H1 (cell line): ENCODE measurements around the gene TC2N. TPM values are rescaled to one million over a fixed set of nuclear protein-coding genes. Genes with fewer than 3 reads are reported as not detected.

ENCODE experiments used
- CTCF ChIA-PET: fragments of 300-600 bp; sonication (Branson Sonifier 250); formaldehyde crosslinking; loops from one replicate; lab custom pipeline; 2021; ENCODE audit not compliant: partially characterized antibody; lab: Charles Lee
- POLR2A ChIA-PET: fragments of 300-600 bp; sonication (Branson Sonifier 250); formaldehyde crosslinking; loops from one replicate; lab custom pipeline; 2021; ENCODE audit warnings: inconsistent platforms; ENCODE audit not compliant: partially characterized antibody; lab: Charles Lee
- DNase-seq, 2 experiments: peaks; one replicate each; pipeline versions ENCODE4 v3.0.0 to v3.0.0-alpha.2; 2010 to 2022; ENCODE audit warnings: low spot score in 2 of 2, low read depth in 1 of 2, mixed read lengths in 1 of 2
- FAIRE-seq: peaks from 2 replicates; lab custom pipeline; 2011; peaks lifted over from hg19 to GRCh38; lab: Jason Lieb, UNC
- H2AFZ ChIP-seq: 2 replicates; pipeline ENCODE4 v1.8.1; 2012; ENCODE audit warnings: low read length, inconsistent platforms
- H2AK5ac ChIP-seq: 2 replicates; pipeline ENCODE4 v1.6.1; 2013; ENCODE audit warnings: low read depth, low read length
- H2BK120ac ChIP-seq: replicated peaks from 2 replicates; pipeline ENCODE3; 2013; ENCODE audit warnings: low read depth, low read length, inconsistent platforms
- H2BK12ac ChIP-seq: 2 replicates; pipeline ENCODE4 v1.6.1; 2013; ENCODE audit warnings: low read depth, low read length
- H2BK15ac ChIP-seq: 2 replicates; pipeline ENCODE4 v1.6.1; 2013; ENCODE audit warnings: low read length
- H2BK20ac ChIP-seq: 2 replicates; pipeline ENCODE4 v1.6.1; 2013; ENCODE audit warnings: low read length
- H2BK5ac ChIP-seq: 2 replicates; pipeline ENCODE4 v1.6.1; 2013; ENCODE audit warnings: low read depth, low read length
- H3K14ac ChIP-seq: 2 replicates; pipeline ENCODE4 v1.6.1; 2013; ENCODE audit warnings: inconsistent platforms; ENCODE audit not compliant: insufficient read length
- H3K18ac ChIP-seq: 2 replicates; pipeline ENCODE4 v1.6.1; 2013; ENCODE audit warnings: low read length; ENCODE audit errors: extremely low read depth
- H3K23ac ChIP-seq: 2 replicates; pipeline ENCODE4 v1.6.1; 2013; ENCODE audit warnings: inconsistent platforms; ENCODE audit not compliant: insufficient read length
- H3K23me2 ChIP-seq: 2 replicates; pipeline ENCODE4 v1.6.1; 2013; ENCODE audit warnings: low read depth, low read length
- H3K27ac ChIP-seq: 2 replicates; pipeline ENCODE4 v1.6.1; 2011; ENCODE audit warnings: low read depth, low read length, inconsistent platforms
- H3K27me3 ChIP-seq, 4 experiments: replicated peaks in 1 of 4; 1 replicate in 1 of 4; 2 replicates in 3 of 4; pipeline versions ENCODE4 v1.6.1 to v1.8.1; 2011 to 2013; ENCODE audit warnings: low read length in 3 of 4, mild to moderate bottlenecking in 3 of 4, inconsistent platforms in 2 of 4, mixed read lengths in 2 of 4, moderate library complexity in 1 of 4; ENCODE audit not compliant: control insufficient read depth in 3 of 4, insufficient read depth in 3 of 4; ENCODE audit errors: extremely low read depth in 1 of 4
- H3K36me3 ChIP-seq, 4 experiments: 2 replicates each; pipeline versions ENCODE4 v1.6.1 to v1.8.1; 2011 to 2013; ENCODE audit warnings: mild to moderate bottlenecking in 4 of 4, low read length in 3 of 4, moderate library complexity in 2 of 4, control low read depth in 1 of 4, inconsistent platforms in 1 of 4; ENCODE audit not compliant: insufficient read depth in 4 of 4, control insufficient read depth in 2 of 4
- H3K4ac ChIP-seq: replicated peaks from 2 replicates; pipeline ENCODE3; 2013; ENCODE audit warnings: low read length, low read depth, mixed read lengths, inconsistent platforms; ENCODE audit not compliant: insufficient read length
- H3K4me1 ChIP-seq, 4 experiments: replicated peaks in 1 of 4; 1 replicate in 1 of 4; 2 replicates in 3 of 4; pipeline versions ENCODE4 v1.6.1 to v1.8.1; 2011 to 2013; ENCODE audit warnings: low read length in 3 of 4, inconsistent platforms in 2 of 4, mixed read lengths in 1 of 4; ENCODE audit not compliant: insufficient read depth in 4 of 4, control insufficient read depth in 3 of 4
- H3K4me2 ChIP-seq, 2 experiments: 2 replicates each; pipeline versions ENCODE4 v1.6.1 to v1.8.1; 2011 to 2013; ENCODE audit warnings: low read depth in 2 of 2, low read length in 2 of 2, control low read depth in 1 of 2, inconsistent platforms in 1 of 2, mild to moderate bottlenecking in 1 of 2; ENCODE audit not compliant: insufficient read depth in 1 of 2
- H3K4me3 ChIP-seq, 4 experiments: fragments of 200-600, 300-600 bp in 1 of 4; sonication (generic), shearing (Covaris generic), sonication (Bioruptor Twin) in 1 of 4; 2 replicates each; pipeline versions ENCODE4 v1.5.1 to v1.8.1; 2011 to 2016; ENCODE audit warnings: low read length in 4 of 4, low read depth in 3 of 4, control low read depth in 2 of 4, inconsistent platforms in 2 of 4, mild to moderate bottlenecking in 2 of 4, mixed read lengths in 1 of 4, moderate library complexity in 1 of 4; ENCODE audit not compliant: insufficient read depth in 2 of 4; ENCODE audit errors: extremely low read depth in 1 of 4
- H3K56ac ChIP-seq: replicated peaks from 2 replicates; pipeline ENCODE3; 2013; ENCODE audit warnings: low read depth, mild to moderate bottlenecking, mixed read lengths, low read length, inconsistent platforms; ENCODE audit not compliant: insufficient read length
- H3K79me1 ChIP-seq: 2 replicates; pipeline ENCODE4 v1.6.1; 2013; ENCODE audit warnings: low read depth, low read length, control low read depth
- H3K79me2 ChIP-seq, 2 experiments: 2 replicates each; pipeline versions ENCODE4 v1.6.1 to v1.8.1; 2012 to 2013; ENCODE audit warnings: low read length in 2 of 2, mild to moderate bottlenecking in 2 of 2, inconsistent platforms in 1 of 2; ENCODE audit not compliant: insufficient read depth in 2 of 2, control insufficient read depth in 1 of 2
- H3K9ac ChIP-seq, 4 experiments: replicated peaks in 1 of 4; 1 replicate in 1 of 4; 2 replicates in 3 of 4; pipeline versions ENCODE4 v1.6.1 to v1.8.1; 2011 to 2013; ENCODE audit warnings: low read depth in 3 of 4, low read length in 3 of 4, control low read depth in 2 of 4, mild to moderate bottlenecking in 2 of 4, moderate library complexity in 2 of 4, inconsistent platforms in 1 of 4; ENCODE audit errors: extremely low read depth in 1 of 4
- H3K9me3 ChIP-seq, 2 experiments: 2 replicates each; pipeline versions ENCODE4 v1.6.1 to v1.8.1; 2012 to 2013; ENCODE audit warnings: mild to moderate bottlenecking in 2 of 2, moderate library complexity in 2 of 2, control low read depth in 1 of 2, inconsistent platforms in 1 of 2, low read depth in 1 of 2, low read length in 1 of 2, mixed read lengths in 1 of 2; ENCODE audit not compliant: insufficient read depth in 2 of 2
- H4K20me1 ChIP-seq, 2 experiments: replicated peaks in 1 of 2; 2 replicates each; pipeline versions ENCODE3 to v1.8.1; 2011 to 2013; ENCODE audit warnings: inconsistent platforms in 2 of 2, low read length in 2 of 2, mild to moderate bottlenecking in 1 of 2; ENCODE audit not compliant: insufficient read depth in 2 of 2, control insufficient read depth in 1 of 2
- H4K5ac ChIP-seq: 2 replicates; pipeline ENCODE4 v1.6.1; 2013; ENCODE audit warnings: low read length, low read depth, mixed read lengths, inconsistent platforms; ENCODE audit not compliant: insufficient read length
- H4K8ac ChIP-seq: 2 replicates; pipeline ENCODE4 v1.8.0; 2013; ENCODE audit warnings: mild to moderate bottlenecking, moderate library complexity, low read length, inconsistent platforms; ENCODE audit not compliant: insufficient read depth; ENCODE audit errors: extremely low read depth
- H4K91ac ChIP-seq: replicated peaks from 2 replicates; pipeline ENCODE3; 2013; ENCODE audit warnings: low read length, mixed read lengths, inconsistent platforms; ENCODE audit not compliant: insufficient read length
- ATF3 ChIP-seq: IDR thresholded peaks from 2 replicates; pipeline ENCODE4 v1.6.1; 2011; ENCODE audit warnings: low read depth, mild to moderate bottlenecking, low read length; ENCODE audit not compliant: insufficient read depth
- BACH1 ChIP-seq: IDR thresholded peaks from 2 replicates; pipeline ENCODE4 v1.6.1; 2012; ENCODE audit warnings: low read length, improper control_type of control experiment
- CHD1 ChIP-seq: IDR thresholded peaks from 2 replicates; pipeline ENCODE4 v1.6.1; 2012; ENCODE audit warnings: low read depth, low read length, improper control_type of control experiment
- KDM5A ChIP-seq: fragments of 200-600 bp; IDR thresholded peaks from 2 replicates; pipeline ENCODE4 v1.7.1; 2012; ENCODE audit warnings: mild to moderate bottlenecking, low read length, inconsistent platforms, mixed read lengths
- WGBS, 2 experiments: shearing (Covaris generic) in 1 of 2; methylation state at CpG; one replicate each; pipeline versions ENCODE4 v1.1.6 to v1.1.7; 2013 to 2015; ENCODE audit warnings: low lambda C conversion rate in 2 of 2, mixed read lengths in 2 of 2, inconsistent platforms in 1 of 2, low coverage in 1 of 2, missing lambda C conversion rate in 1 of 2; ENCODE audit not compliant: insufficient replicate concordance in 2 of 2, insufficient coverage in 1 of 2, insufficient read length in 1 of 2; ENCODE audit errors: extremely low coverage in 1 of 2, missing lambda C conversion rate in 1 of 2; 5-methylcytosine and 5-hydroxymethylcytosine counted together
- polyA plus RNA-seq, 7 experiments: library from polyadenylated mRNA; depleted of rRNA in 3 of 7; stranded (reverse) in 5 of 7; unstranded in 2 of 7; fragments of >200 nt in 5 of 7; fragments of 200-250 nt in 2 of 7; gene quantifications; 1 replicate in 5 of 7; 2 replicates in 1 of 7; 4 replicates in 1 of 7; pipeline versions ENCODE4 v1.2.1 to v1.2.3, GENCODE V29; 2011 to 2013; ENCODE audit warnings: missing spikeins in 2 of 7, mixed read lengths in 2 of 7
- total RNA-seq: library from RNA; stranded (reverse); fragmentation: NEBNext Ultra II Directional; extraction: Animal tissue kit (Norgen Biotek cat#: 25700); gene quantifications from 2 replicates; pipeline ENCODE4 v1.2.1, GENCODE V29; 2021

TC2N gene
- total and polyA plus RNA-seq, 2 of the 8 experiments (the other 6 are each of a cell fraction or from before 2014, with no cell fraction given) = 9.7 to 36.2 TPM

DNA sequence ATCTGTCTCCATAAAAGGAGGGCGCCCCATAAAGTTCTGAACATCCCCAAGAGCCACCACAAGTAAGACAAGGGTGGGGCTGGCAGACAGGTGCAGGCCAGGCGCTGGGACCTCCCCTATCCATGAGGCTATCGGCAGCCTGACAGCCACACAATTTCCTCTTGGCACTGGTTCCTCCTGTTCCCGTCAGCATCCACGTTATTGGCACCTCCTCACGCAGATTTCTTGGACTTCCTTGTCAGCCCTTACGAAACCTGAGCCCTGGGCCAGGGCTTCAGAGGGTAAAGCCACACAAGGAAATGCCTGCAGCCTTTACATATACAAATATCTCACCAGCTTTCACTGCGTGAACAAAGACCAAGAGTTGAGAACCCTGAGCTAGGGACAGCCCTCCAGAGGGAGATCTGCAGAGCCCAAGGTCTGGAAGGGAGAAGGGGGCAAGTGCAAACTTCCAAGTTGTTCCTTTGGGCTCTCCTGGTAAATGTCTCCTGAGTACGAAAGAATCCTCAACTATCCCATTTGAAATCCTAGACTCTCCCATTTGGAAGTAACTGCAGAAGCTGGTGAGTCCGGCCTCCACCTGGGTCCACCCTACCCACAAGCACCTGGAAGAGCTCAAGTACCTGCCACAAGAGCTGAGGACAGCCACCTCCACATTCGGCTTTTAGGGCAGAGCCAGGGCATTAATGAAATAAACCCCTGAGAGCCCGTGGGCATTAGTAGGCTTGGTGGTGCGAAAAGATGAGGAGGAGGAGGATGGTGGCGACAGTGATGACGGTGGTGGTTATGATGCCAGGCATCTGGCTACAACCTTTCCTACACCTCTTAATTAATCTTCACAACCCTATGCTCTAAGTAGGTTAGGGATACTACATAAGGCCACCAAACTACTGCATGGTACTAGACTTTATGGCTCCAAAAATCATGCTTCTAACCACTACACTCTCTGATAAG lies 5.5 kb upstream of the TC2N start:
- no peak overlapping the region for H3K23ac ChIP-seq
- TF ChIP-seq ATF3 (no peak), BACH1 (no peak), CHD1 (no peak), KDM5A (no peak)
- no peak overlapping the region for H3K27ac ChIP-seq
- ChIA-PET POLR2A (no interaction called here), CTCF (interaction anchor here (1.3 to 3.1 kb wide), 4 partner anchors 10 to 38 kb away, joined by 3 to 10 read pairs (median 6); no protein-coding TSS in a partner anchor)
- H3K4ac ChIP-seq = no peak overlapping the region
- no peaks in the 10 kb centered on the region for H3K23me2 ChIP-seq
- no peaks in the 10 kb centered on the region for H3K79me1 ChIP-seq
- no peak overlapping the region for H2AFZ ChIP-seq
- H4K8ac ChIP-seq = no peak overlapping the region; the same call in 1 of the 2 replicates
- no peak overlapping the region for H2BK120ac ChIP-seq
- DNase-seq (no peak), FAIRE-seq (no peak)
- no peaks in the 10 kb centered on the region for H3K4me1 ChIP-seq
- H2BK5ac ChIP-seq = no peak overlapping the region
- H3K4me2 ChIP-seq = no peak overlapping the region
- H3K9me3 ChIP-seq = no peaks in the 10 kb centered on the region
- no peaks in the 10 kb centered on the region for H3K27me3 ChIP-seq
- no peak overlapping the region for H3K4me3 ChIP-seq
- no peaks in the 10 kb centered on the region for H3K79me2 ChIP-seq
- no peak overlapping the region for H2BK12ac ChIP-seq
- WGBS, 2 experiments = 87% methylated on average over 15 of the region's 15 CpGs; no CpG with 5 or more reads in 1 of the 2 experiments
- no peak overlapping the region for H3K9ac ChIP-seq
- H3K56ac ChIP-seq = no peak overlapping the region
- no peak overlapping the region for H2BK15ac ChIP-seq
- H2AK5ac ChIP-seq = no peak overlapping the region
- H2BK20ac ChIP-seq = no peak overlapping the region
- H4K20me1 ChIP-seq = no peaks in the 10 kb centered on the region
- H3K36me3 ChIP-seq = no peaks in the 10 kb centered on the region
- no peak overlapping the region for H3K18ac ChIP-seq
- H4K5ac ChIP-seq = no peak overlapping the region
- H3K14ac ChIP-seq = no peak overlapping the region
- no peak overlapping the region for H4K91ac ChIP-seq
